Erythroblast (primary cell): ENCODE measurements around the gene GJA4.

Experiments used
- GATA1 ChIP-seq: IDR thresholded peaks from 2 replicates; pipeline ENCODE4 v1.6.1; 2011; ENCODE audit warnings: low read depth, mild to moderate bottlenecking, control low read depth, low read length, moderate library complexity
- POLR2A ChIP-seq: IDR thresholded peaks from 2 replicates; pipeline ENCODE4 v1.6.1; 2011; ENCODE audit warnings: mild to moderate bottlenecking, low read length

- no peak for TF ChIP-seq POLR2A
- TF ChIP-seq GATA1: no peak
Observed at GRCh38 chr1:34761176-34761761, 31.5 kb upstream of the GJA4 start.
